H9 (cell line): ENCODE measurements around the gene DCAF4. TPM values are rescaled to one million over a fixed set of nuclear protein-coding genes. Genes with fewer than 3 reads are reported as not detected.
"Not testable (repeated sequence)": the region's sequence is repeated elsewhere in the genome, so short reads cannot be mapped to it uniquely, and the experiment has no call there.

Source experiments
- DNase-seq: peaks from one replicate; pipeline ENCODE4 v3.0.0-alpha.2; 2017
- H2AFZ ChIP-seq: one replicate; pipeline ENCODE4 v1.6.1; 2013; ENCODE audit warnings: mild to moderate bottlenecking, low read length, control low read depth, moderate library complexity
- H2AK5ac ChIP-seq: 2 replicates; pipeline ENCODE4 v1.6.1; 2013; ENCODE audit warnings: low read length, control low read depth, mixed read lengths; ENCODE audit not compliant: insufficient read length
- H2BK120ac ChIP-seq: one replicate; pipeline ENCODE4 v1.6.1; 2013; ENCODE audit warnings: low read depth, mild to moderate bottlenecking, low read length, control low read depth, inconsistent platforms; ENCODE audit not compliant: poor library complexity, severe bottlenecking
- H2BK12ac ChIP-seq: 2 replicates; pipeline ENCODE4 v1.6.1; 2013; ENCODE audit warnings: low read length, control low read depth, mixed read lengths, low read depth; ENCODE audit not compliant: insufficient read length
- H2BK15ac ChIP-seq: 2 replicates; pipeline ENCODE4 v1.6.1; 2013; ENCODE audit warnings: low read depth, low read length, control low read depth
- H2BK20ac ChIP-seq: one replicate; pipeline ENCODE4 v1.6.1; 2013; ENCODE audit warnings: low read depth, mild to moderate bottlenecking, low read length, control low read depth, inconsistent platforms; ENCODE audit not compliant: poor library complexity, severe bottlenecking
- H2BK5ac ChIP-seq: 2 replicates; pipeline ENCODE4 v1.6.1; 2013; ENCODE audit warnings: low read length, control low read depth, mixed read lengths; ENCODE audit not compliant: insufficient read length
- H3K14ac ChIP-seq: 2 replicates; pipeline ENCODE4 v1.6.1; 2013; ENCODE audit warnings: low read length, control low read depth; ENCODE audit not compliant: insufficient read depth
- H3K18ac ChIP-seq: 2 replicates; pipeline ENCODE4 v1.6.1; 2013; ENCODE audit warnings: low read depth, mild to moderate bottlenecking, mixed read lengths, low read length, control low read depth; ENCODE audit not compliant: insufficient read length
- H3K23ac ChIP-seq: 2 replicates; pipeline ENCODE4 v1.6.1; 2013; ENCODE audit warnings: low read length, control low read depth, mixed read lengths, low read depth; ENCODE audit not compliant: insufficient read length
- H3K23me2 ChIP-seq: 2 replicates; pipeline ENCODE4 v1.6.1; 2013; ENCODE audit warnings: low read depth, mild to moderate bottlenecking, mixed read lengths, low read length, control low read depth; ENCODE audit not compliant: insufficient read length, poor library complexity, severe bottlenecking
- H3K27ac ChIP-seq: 2 replicates; pipeline ENCODE4 v1.5.1; 2013; ENCODE audit warnings: low read length, control low read depth, mixed read lengths, low read depth; ENCODE audit not compliant: insufficient read length
- H3K27me3 ChIP-seq: 2 replicates; pipeline ENCODE4 v1.6.1; 2013; ENCODE audit warnings: low read length, control low read depth, inconsistent platforms; ENCODE audit not compliant: insufficient read depth
- H3K4ac ChIP-seq: 2 replicates; pipeline ENCODE4 v1.6.1; 2013; ENCODE audit warnings: low read depth, mild to moderate bottlenecking, control low read depth, inconsistent platforms, low read length, moderate library complexity
- H3K4me1 ChIP-seq: 2 replicates; pipeline ENCODE4 v1.6.1; 2013; ENCODE audit warnings: low read length, control low read depth, inconsistent platforms; ENCODE audit not compliant: insufficient read depth
- H3K4me2 ChIP-seq: 2 replicates; pipeline ENCODE4 v1.6.1; 2013; ENCODE audit warnings: low read length, control low read depth, mixed read lengths; ENCODE audit not compliant: insufficient read length, insufficient read depth
- H3K56ac ChIP-seq: 2 replicates; pipeline ENCODE4 v1.6.1; 2013; ENCODE audit warnings: low read depth, mild to moderate bottlenecking, mixed read lengths, low read length, control low read depth; ENCODE audit not compliant: insufficient read length
- H3K79me1 ChIP-seq: 2 replicates; pipeline ENCODE4 v1.6.1; 2013; ENCODE audit warnings: low read depth, mild to moderate bottlenecking, moderate library complexity, low read length, control low read depth, inconsistent platforms; ENCODE audit not compliant: insufficient read depth, poor library complexity, severe bottlenecking
- H3K79me2 ChIP-seq: 2 replicates; pipeline ENCODE4 v1.6.1; 2013; ENCODE audit warnings: low read length, control low read depth, inconsistent platforms; ENCODE audit not compliant: insufficient read depth
- H3K9ac ChIP-seq: 2 replicates; pipeline ENCODE4 v1.6.1; 2013; ENCODE audit warnings: low read length, control low read depth, mixed read lengths; ENCODE audit not compliant: insufficient read length; ENCODE audit errors: extremely low read depth
- H3K9me3 ChIP-seq: one replicate; pipeline ENCODE4 v1.6.1; 2013; ENCODE audit warnings: low read depth, low read length, inconsistent platforms; ENCODE audit not compliant: control insufficient read depth
- H3T11ph ChIP-seq: one replicate; pipeline ENCODE4 v1.6.1; 2013; ENCODE audit warnings: mild to moderate bottlenecking, low read length, control low read depth, inconsistent platforms
- H4K20me1 ChIP-seq: one replicate; pipeline ENCODE4 v1.6.1; 2013; ENCODE audit not compliant: control insufficient read depth, insufficient read length, insufficient read depth
- H4K5ac ChIP-seq: 2 replicates; pipeline ENCODE4 v1.6.1; 2013; ENCODE audit warnings: low read depth, mild to moderate bottlenecking, mixed read lengths, low read length, control low read depth; ENCODE audit not compliant: insufficient read length
- H4K8ac ChIP-seq: replicated peaks from 2 replicates; pipeline ENCODE4 v1.6.1; 2013; ENCODE audit warnings: low read length, control low read depth, mixed read lengths, low read depth; ENCODE audit not compliant: insufficient read length
- H4K91ac ChIP-seq: 2 replicates; pipeline ENCODE4 v1.6.1; 2013; ENCODE audit warnings: low read depth, mild to moderate bottlenecking, moderate library complexity, mixed read lengths, low read length, control low read depth; ENCODE audit not compliant: insufficient read length
- H3K27ac Mint-ChIP-seq, 3 experiments: 2 replicates in 2 of 3; 3 replicates in 1 of 3; pipeline ENCODE4 v1.8.0; 2020 to 2021; ENCODE audit warnings: mixed read lengths in 3 of 3, mild to moderate bottlenecking in 1 of 3, moderate library complexity in 1 of 3
- H3K27me3 Mint-ChIP-seq: 2 replicates; pipeline ENCODE4 v1.8.0; 2021; ENCODE audit warnings: low read depth, mild to moderate bottlenecking, moderate library complexity, mixed read lengths
- H3K36me3 Mint-ChIP-seq, 3 experiments: 2 replicates in 2 of 3; 3 replicates in 1 of 3; pipeline ENCODE4 v1.8.0; 2020 to 2021; ENCODE audit warnings: low read depth in 3 of 3, mixed read lengths in 3 of 3; ENCODE audit not compliant: insufficient read depth in 1 of 3
- H3K4me1 Mint-ChIP-seq, 2 experiments: 2 replicates each; pipeline ENCODE4 v1.8.0; 2020; ENCODE audit warnings: mixed read lengths in 2 of 2
- H3K4me3 Mint-ChIP-seq, 2 experiments: 2 replicates in 1 of 2; 3 replicates in 1 of 2; pipeline ENCODE4 v1.8.0; 2020 to 2021; ENCODE audit warnings: mild to moderate bottlenecking in 2 of 2, mixed read lengths in 2 of 2, moderate library complexity in 1 of 2
- H3K9me3 Mint-ChIP-seq, 2 experiments: 2 replicates in 1 of 2; 3 replicates in 1 of 2; pipeline ENCODE4 v1.8.0; 2020; ENCODE audit warnings: mild to moderate bottlenecking in 2 of 2, mixed read lengths in 2 of 2, moderate library complexity in 1 of 2
- WGBS: extraction: QIAGEN DNeasy Blood & Tissue Kit; methylation state at CpG from one replicate; pipeline ENCODE4 v1.1.7; 2013; ENCODE audit warnings: missing lambda C conversion rate, low lambda C conversion rate, mixed read lengths; ENCODE audit not compliant: insufficient read length; ENCODE audit errors: extremely low coverage; 5-methylcytosine and 5-hydroxymethylcytosine counted together
- total RNA-seq: library from RNA; stranded (reverse); gene quantifications from 2 replicates; pipeline ENCODE4 v1.2.1, GENCODE V29; 2021
- TF ChIP-seq, protein P1 (sequence below): fragments of 200-600 bp; sonication (generic); conservative IDR thresholded peaks from 3 replicates; pipeline ENCODE4 v1.8.0; 2021; ENCODE audit warnings: antibody characterized with exemption, mild to moderate bottlenecking

DCAF4 gene
- total RNA-seq, 1 experiment from 2014 or later: 32.0 TPM

DNA sequence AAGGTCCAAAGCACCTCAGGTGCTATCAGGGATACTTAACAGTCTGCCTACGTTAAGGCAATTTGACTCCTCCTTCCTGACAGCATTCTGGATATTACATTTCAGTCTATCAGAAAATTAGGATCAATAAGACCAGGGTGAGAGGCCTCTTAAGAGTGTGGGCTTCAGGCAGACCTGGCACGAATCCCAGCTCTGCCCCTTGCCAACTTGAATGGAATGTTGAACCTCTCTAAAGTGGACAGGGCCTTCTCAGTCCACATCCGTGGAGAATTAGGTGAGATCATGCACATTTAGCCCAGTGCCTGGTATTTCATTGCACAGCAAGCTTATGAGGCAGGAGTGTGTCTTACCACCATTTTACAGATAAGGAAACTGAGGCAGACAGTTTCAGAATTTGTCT lies 25.9 kb downstream of the DCAF4 start:
- TF ChIP-seq, protein P1, sequence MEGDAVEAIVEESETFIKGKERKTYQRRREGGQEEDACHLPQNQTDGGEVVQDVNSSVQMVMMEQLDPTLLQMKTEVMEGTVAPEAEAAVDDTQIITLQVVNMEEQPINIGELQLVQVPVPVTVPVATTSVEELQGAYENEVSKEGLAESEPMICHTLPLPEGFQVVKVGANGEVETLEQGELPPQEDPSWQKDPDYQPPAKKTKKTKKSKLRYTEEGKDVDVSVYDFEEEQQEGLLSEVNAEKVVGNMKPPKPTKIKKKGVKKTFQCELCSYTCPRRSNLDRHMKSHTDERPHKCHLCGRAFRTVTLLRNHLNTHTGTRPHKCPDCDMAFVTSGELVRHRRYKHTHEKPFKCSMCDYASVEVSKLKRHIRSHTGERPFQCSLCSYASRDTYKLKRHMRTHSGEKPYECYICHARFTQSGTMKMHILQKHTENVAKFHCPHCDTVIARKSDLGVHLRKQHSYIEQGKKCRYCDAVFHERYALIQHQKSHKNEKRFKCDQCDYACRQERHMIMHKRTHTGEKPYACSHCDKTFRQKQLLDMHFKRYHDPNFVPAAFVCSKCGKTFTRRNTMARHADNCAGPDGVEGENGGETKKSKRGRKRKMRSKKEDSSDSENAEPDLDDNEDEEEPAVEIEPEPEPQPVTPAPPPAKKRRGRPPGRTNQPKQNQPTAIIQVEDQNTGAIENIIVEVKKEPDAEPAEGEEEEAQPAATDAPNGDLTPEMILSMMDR: no peak
- no peak overlapping the region for H3K23ac ChIP-seq
- H2BK120ac ChIP-seq: no peak overlapping the region
- H4K91ac ChIP-seq: no peak overlapping the region
- no peaks in the 10 kb centered on the region for H3K23me2 ChIP-seq
- H3K4me1 ChIP-seq: no peaks in the 10 kb centered on the region
- H2AFZ ChIP-seq: no peak overlapping the region
- no peaks in the 10 kb centered on the region for H3K9me3 ChIP-seq
- no peak overlapping the region for H3K56ac ChIP-seq
- WGBS: no CpG with 5 or more reads among the region's 3 CpGs
- no peak overlapping the region for H2BK5ac ChIP-seq
- no peak overlapping the region for H3K18ac ChIP-seq
- no peak overlapping the region for H2BK20ac ChIP-seq
- Mint-ChIP-seq H3K9me3 (no peaks in the 10 kb centered on the region), H3K36me3 (peaks cover 5 to 45% (median 18%) of the 10 kb centered on the region in 3 experiments; a peak in 6 of 7 replicates), H3K4me3 (no peak overlapping the region), H3K27ac (no peak overlapping the region), H3K27me3 (no peaks in the 10 kb centered on the region), H3K4me1 (no peaks in the 10 kb centered on the region)
- H4K20me1 ChIP-seq: no peaks in the 10 kb centered on the region
- H3K4me2 ChIP-seq: no peak overlapping the region
- no peak overlapping the region for H3K14ac ChIP-seq
- H2BK15ac ChIP-seq: no peak overlapping the region
- no peak overlapping the region for H3K27ac ChIP-seq
- H3K79me2 ChIP-seq: no peaks in the 10 kb centered on the region
- no peak overlapping the region for H2AK5ac ChIP-seq
- no peak overlapping the region for H4K5ac ChIP-seq
- no peaks in the 10 kb centered on the region for H3K79me1 ChIP-seq
- H3T11ph ChIP-seq: no peak overlapping the region
- no peak overlapping the region for H3K9ac ChIP-seq
- H4K8ac ChIP-seq: no peak overlapping the region
- no peak for DNase-seq
- no peaks in the 10 kb centered on the region for H3K27me3 ChIP-seq
- no peak overlapping the region for H3K4ac ChIP-seq
- no peak overlapping the region for H2BK12ac ChIP-seq

GRCh38 chr14:72956741-72957140 lies 30.5 kb downstream of the DCAF4 start:
- not testable (repeated sequence) for H3K27ac Mint-ChIP-seq
- no CpG with 5 or more reads among the region's 9 CpGs for WGBS

More at GRCh38 chr14:72956741-72957140, 30.5 kb downstream of the DCAF4 start:
- not testable (repeated sequence) for H2AFZ ChIP-seq, H2BK120ac ChIP-seq, H2AK5ac ChIP-seq, H3K27me3 Mint-ChIP-seq, H3K23me2 ChIP-seq, H4K91ac ChIP-seq, H3K4ac ChIP-seq, H2BK12ac ChIP-seq, H3K9me3 ChIP-seq, H3K4me3 Mint-ChIP-seq, H3K23ac ChIP-seq, H3K9me3 Mint-ChIP-seq, H4K8ac ChIP-seq, H3K14ac ChIP-seq, H3K56ac ChIP-seq, H3K4me2 ChIP-seq, H4K20me1 ChIP-seq, H3K4me1 ChIP-seq, H3K4me1 Mint-ChIP-seq, H2BK5ac ChIP-seq, H3K9ac ChIP-seq, H3K27me3 ChIP-seq, H3K79me1 ChIP-seq, H2BK20ac ChIP-seq, DNase-seq, H3T11ph ChIP-seq, H3K27ac ChIP-seq, H4K5ac ChIP-seq, H3K79me2 ChIP-seq, H2BK15ac ChIP-seq, H3K18ac ChIP-seq
- peaks cover 7 to 74% (median 30%) of the 10 kb centered on the region in 3 experiments for H3K36me3 Mint-ChIP-seq
